Glutamatergic neuron (in vitro differentiated cells): ENCODE measurements around the gene ARRDC1. TPM values are rescaled to one million over a fixed set of nuclear protein-coding genes. Genes with fewer than 3 reads are reported as not detected.

Source experiments
- DNase-seq: peaks from one replicate; pipeline ENCODE4 v3.0.0; 2022
- H3K27ac Mint-ChIP-seq: one replicate; pipeline ENCODE4 v1.8.0; 2020; ENCODE audit warnings: mild to moderate bottlenecking, mixed read lengths, inconsistent platforms; ENCODE audit not compliant: unreplicated experiment
- H3K27me3 Mint-ChIP-seq: one replicate; pipeline ENCODE4 v1.8.0; 2020; ENCODE audit warnings: mild to moderate bottlenecking, moderate library complexity, mixed read lengths, inconsistent platforms; ENCODE audit not compliant: unreplicated experiment
- H3K36me3 Mint-ChIP-seq: one replicate; pipeline ENCODE4 v1.8.0; 2020; ENCODE audit warnings: mild to moderate bottlenecking, mixed read lengths, inconsistent platforms; ENCODE audit not compliant: unreplicated experiment
- H3K4me1 Mint-ChIP-seq: one replicate; pipeline ENCODE4 v1.8.0; 2020; ENCODE audit warnings: mild to moderate bottlenecking, low read depth, mixed read lengths, inconsistent platforms; ENCODE audit not compliant: unreplicated experiment
- H3K4me3 Mint-ChIP-seq: one replicate; pipeline ENCODE4 v1.8.0; 2020; ENCODE audit warnings: mild to moderate bottlenecking, mixed read lengths, inconsistent platforms; ENCODE audit not compliant: unreplicated experiment
- H3K9me3 Mint-ChIP-seq: one replicate; pipeline ENCODE4 v1.8.0; 2020; ENCODE audit warnings: mild to moderate bottlenecking, moderate library complexity, mixed read lengths, inconsistent platforms; ENCODE audit not compliant: unreplicated experiment
- CTCF ChIP-seq: fragments of 200-600 bp; sonication (generic); IDR thresholded peaks from one replicate; pipeline ENCODE4 v1.5.0; 2021; ENCODE audit not compliant: partially characterized antibody, unreplicated experiment
- total RNA-seq: library from RNA; stranded (reverse); fragmentation: NEBNext Ultra II Directional; extraction: Animal tissue kit (Norgen Biotek cat#: 25700); gene quantifications from one replicate; pipeline ENCODE4 v1.2.1, GENCODE V29; 2021; ENCODE audit not compliant: unreplicated experiment

ARRDC1 gene
- total RNA-seq, 1 donor from 2014 or later, result 22.5 TPM

GRCh38 chr9:137631345-137632229 lies 26.1 kb downstream of the ARRDC1 start:
- no peak for DNase-seq
- H3K27ac Mint-ChIP-seq, result peak overlapping the region; percentile 11
- no peak for TF ChIP-seq CTCF
- H3K4me1 Mint-ChIP-seq, result peaks cover 9% of the 10 kb centered on the region
- H3K36me3 Mint-ChIP-seq, result no peaks in the 10 kb centered on the region
- H3K4me3 Mint-ChIP-seq, result no peak overlapping the region
- H3K9me3 Mint-ChIP-seq, result no peaks in the 10 kb centered on the region
- H3K27me3 Mint-ChIP-seq, result no peaks in the 10 kb centered on the region

- Mint-ChIP-seq H3K27ac (peak overlapping the region; percentile 11), H3K9me3 (no peaks in the 10 kb centered on the region), H3K27me3 (no peaks in the 10 kb centered on the region), H3K4me1 (peaks cover 9% of the 10 kb centered on the region), H3K4me3 (peak overlapping the region; percentile 39), H3K36me3 (no peaks in the 10 kb centered on the region)
- TF ChIP-seq CTCF, result no peak
- no peak for DNase-seq
These were observed 27.0 kb downstream of the ARRDC1 start for GRCh38 chr9:137632230-137633161.

- DNase-seq, result no peak
- no peak overlapping the region for H3K4me3 Mint-ChIP-seq
- no peaks in the 10 kb centered on the region for H3K27me3 Mint-ChIP-seq
These were observed 28.5 kb downstream of the ARRDC1 start for GRCh38 chr9:137634016-137634415.

GRCh38 chr9:137638680-137639079 lies 33.2 kb downstream of the ARRDC1 start:
- peaks cover 3% of the 10 kb centered on the region for H3K9me3 Mint-ChIP-seq
- H3K4me1 Mint-ChIP-seq, result peaks cover 2% of the 10 kb centered on the region
- H3K27me3 Mint-ChIP-seq, result no peaks in the 10 kb centered on the region
- no peak overlapping the region for H3K4me3 Mint-ChIP-seq
- TF ChIP-seq CTCF, result no peak
- no peak for DNase-seq
- no peak overlapping the region for H3K27ac Mint-ChIP-seq
- no peaks in the 10 kb centered on the region for H3K36me3 Mint-ChIP-seq

More at GRCh38 chr9:137634016-137634415, 28.5 kb downstream of the ARRDC1 start:
- no peaks in the 10 kb centered on the region for H3K36me3 Mint-ChIP-seq
- H3K27ac Mint-ChIP-seq, result no peak overlapping the region
- peaks cover 2% of the 10 kb centered on the region for H3K9me3 Mint-ChIP-seq
- H3K4me1 Mint-ChIP-seq, result peaks cover 9% of the 10 kb centered on the region
- TF ChIP-seq CTCF, result no peak
